Right lung (tissue), 5 donors: Measurements from ENCODE around the gene ANXA2. TPM values are rescaled to one million over a fixed set of nuclear protein-coding genes. Genes with fewer than 3 reads are reported as not detected.

Source experiments
- DNase-seq, 2 donors: peaks; one replicate each; pipeline ENCODE4 v3.0.0-alpha.2; 2013
- polyA plus RNA-seq, 5 donors: library from polyadenylated mRNA; unstranded; fragments of 120-200 nt; gene quantifications; one replicate each; pipeline versions ENCODE4 v1.2.1 to v1.2.3, GENCODE V29; 2013; ENCODE audit warnings: inconsistent platforms in 1 of 5, low replicate concordance in 1 of 5; ENCODE audit not compliant: insufficient read length in 5 of 5, insufficient read depth in 1 of 5

The ANXA2 gene
- polyA plus RNA-seq, 5 donors = 612 to 791 (median 713) TPM

DNA sequence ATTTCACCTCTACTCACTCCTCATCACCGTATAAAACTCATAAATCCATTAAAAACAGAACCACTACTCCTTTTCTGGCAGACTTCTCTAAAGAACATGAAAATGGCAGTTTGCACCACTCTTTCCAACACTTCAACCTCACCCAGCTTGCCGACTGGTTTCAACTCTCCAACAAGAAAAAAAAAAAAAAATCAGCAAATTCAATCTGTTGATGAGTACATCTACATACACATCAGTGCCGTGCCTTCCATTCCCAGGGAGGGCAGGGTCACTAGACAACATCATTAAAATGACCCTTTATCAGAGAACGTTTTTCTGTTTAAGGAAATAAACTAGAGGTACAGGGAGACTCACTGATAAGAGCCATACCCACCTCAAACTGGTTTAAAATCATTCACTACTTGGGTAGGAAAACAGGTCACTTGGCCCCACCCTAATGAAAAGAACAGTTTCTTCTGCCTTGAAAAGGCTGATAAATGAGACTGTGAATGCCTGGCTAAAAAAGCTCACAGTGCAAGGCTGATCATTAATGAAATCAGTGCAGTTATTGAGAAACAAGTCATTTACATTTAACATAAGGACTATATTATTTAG is 6.0 kb downstream of the ANXA2 start:
- no peak for DNase-seq

- DNase-seq = no peak
These were observed 6.8 kb downstream of the ANXA2 start for GRCh38 chr15:60390871-60391501.

GRCh38 chr15:60390231-60390630 is 7.6 kb downstream of the ANXA2 start:
- DNase-seq = no peak

- no peak for DNase-seq
These were observed 8.3 kb downstream of the ANXA2 start for GRCh38 chr15:60389261-60390077.

DNA sequence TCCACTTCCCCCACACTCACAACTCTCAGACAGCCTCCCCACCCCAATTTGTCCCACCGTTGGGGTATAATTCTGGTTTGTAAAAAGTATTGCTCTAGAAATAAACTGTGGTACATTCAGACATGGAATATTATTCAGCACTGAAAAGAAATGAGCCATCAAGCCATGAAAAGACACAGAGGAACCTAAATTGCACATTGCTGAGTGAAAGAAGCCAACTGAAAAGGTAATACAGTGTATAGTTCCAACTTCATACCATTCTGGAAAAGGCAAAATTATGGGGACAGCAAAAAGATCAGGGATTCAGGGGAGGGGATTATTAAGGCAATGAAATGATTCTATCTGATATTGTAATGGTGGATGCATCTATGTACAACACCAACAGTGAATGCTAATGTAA is 10.5 kb downstream of the ANXA2 start:
- DNase-seq = no peak

DNA sequence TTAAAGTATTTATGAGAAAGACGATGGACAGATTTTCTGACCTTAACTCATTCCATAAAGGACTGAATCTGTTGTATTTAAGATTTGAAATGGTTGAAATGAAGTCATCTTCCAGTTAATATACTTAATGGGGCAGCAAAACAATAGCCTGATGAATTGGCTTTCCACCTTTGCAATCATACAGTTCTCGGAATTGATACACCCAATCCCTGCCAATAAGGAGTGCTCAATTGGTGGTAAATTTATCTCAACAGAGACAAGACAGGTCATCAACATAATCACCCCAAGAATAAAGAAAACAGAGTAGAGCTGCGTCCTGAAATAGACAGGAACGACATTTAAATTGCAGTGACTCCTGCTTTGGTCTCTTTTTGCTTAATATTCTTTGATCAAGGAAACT is 11.2 kb downstream of the ANXA2 start:
- no peak for DNase-seq

GRCh38 chr15:60385620-60386552 is 11.9 kb downstream of the ANXA2 start:
- DNase-seq = no peak

DNA sequence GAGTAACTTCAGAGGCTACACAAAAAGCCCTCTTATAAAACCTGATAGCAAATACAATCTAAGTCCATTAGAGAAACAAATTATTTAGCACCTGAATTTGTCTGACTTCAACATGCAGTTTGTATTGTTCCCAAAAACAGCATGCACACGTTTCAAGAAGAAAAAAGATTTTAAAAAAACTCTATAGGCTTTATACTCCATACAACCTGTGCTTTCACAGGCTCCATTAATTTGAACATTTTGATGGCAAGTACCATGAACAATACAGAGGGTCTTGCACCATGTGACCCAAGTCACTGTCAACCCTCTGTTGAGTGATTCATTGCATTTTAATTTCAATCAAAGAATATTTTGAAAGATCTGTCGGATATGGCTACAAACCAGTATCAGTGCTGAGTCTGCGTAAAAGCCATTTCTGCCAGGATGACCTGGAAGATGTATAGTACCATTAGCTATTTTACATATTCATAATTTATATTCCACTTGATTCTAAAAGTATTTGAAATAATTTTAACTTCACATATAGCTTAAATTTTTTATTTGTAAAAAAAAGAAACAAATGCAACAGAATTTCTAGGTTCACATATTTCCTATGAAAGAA is 13.2 kb downstream of the ANXA2 start:
- no peak for DNase-seq

GRCh38 chr15:60384053-60384452 is 13.7 kb downstream of the ANXA2 start:
- no peak for DNase-seq

GRCh38 chr15:60382773-60383674 is 14.8 kb downstream of the ANXA2 start:
- no peak for DNase-seq

- DNase-seq = no peak
These were observed 16.5 kb downstream of the ANXA2 start for GRCh38 chr15:60381148-60381788.

DNA sequence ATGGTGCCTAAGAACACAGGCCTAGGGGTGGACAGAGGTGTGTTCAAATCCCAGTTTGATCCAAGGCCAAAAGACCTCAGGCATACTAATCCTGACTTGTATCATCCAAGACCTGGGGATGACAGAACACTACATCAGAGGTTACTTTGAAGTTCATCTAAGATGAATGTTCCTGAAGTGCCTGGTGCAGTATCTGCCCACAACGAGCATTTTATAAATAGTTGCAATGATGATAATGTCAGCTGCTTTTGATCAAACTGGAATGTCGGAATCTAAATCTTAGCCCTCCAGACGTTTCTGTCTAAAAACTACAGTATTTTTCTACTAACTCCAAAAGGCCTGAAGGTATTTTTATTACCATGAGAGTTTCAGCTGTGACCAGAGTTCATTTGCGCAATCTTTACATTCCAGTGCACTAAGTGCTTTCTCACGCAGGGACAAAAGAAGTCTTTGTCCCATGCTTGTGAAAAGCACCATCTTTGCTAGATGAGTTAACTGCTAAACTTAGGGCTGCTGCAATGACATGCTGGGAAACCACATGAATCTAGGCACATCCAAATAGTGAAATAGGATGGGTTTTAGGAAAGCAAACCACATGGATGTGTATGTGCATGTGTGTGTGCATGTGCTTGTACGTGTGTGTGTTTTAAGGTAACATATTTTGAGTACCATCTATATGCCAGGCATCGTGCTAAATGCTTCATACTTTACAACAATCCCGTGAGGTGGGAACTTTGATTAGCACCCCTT is 18.1 kb downstream of the ANXA2 start:
- DNase-seq = peak in 1 of 2 donors; percentile 57

DNA sequence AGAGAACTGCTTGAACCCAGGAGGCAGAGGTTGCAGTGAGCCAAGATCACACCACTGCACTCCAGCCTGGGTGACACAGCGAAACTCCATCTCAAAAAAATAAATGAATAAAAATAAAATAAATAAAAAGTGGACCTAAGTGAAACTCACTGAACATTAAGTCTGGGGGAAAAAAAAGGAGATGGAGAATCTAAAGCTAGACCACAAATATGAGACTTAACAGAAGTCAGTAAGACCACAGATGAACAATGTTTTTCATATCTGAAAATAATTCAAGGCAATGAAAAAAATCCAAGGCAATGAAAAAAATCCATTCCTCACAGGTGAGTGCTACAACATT is 18.6 kb downstream of the ANXA2 start:
- no peak for DNase-seq

GRCh38 chr15:60376677-60377095 is 21.1 kb downstream of the ANXA2 start:
- DNase-seq = no peak

- DNase-seq = no peak
These were observed 22.5 kb downstream of the ANXA2 start for GRCh38 chr15:60375306-60375705.

DNA sequence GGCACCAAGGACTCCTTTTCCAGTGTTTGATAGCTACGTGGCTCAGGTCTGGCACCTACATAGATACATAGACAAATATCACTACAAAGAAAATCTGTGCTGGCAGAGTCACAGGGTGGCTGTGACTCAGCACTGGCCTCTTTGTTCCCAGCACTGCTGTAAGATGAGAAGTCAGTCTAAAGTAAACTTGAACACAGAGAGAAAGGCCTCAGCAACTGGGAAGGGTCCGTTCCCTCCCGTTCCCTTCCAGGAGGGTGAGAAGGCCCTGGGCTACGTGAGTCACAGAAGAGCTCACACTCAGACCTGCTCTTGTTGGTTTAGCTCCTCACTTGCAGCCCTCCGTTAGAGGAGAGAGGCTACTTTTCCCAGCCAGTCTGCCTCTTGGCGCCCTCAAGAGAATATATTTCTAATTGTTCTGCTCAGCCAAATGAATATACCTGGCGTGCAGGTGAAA is 23.1 kb downstream of the ANXA2 start:
- peak in 1 of 2 donors; percentile 53 for DNase-seq

GRCh38 chr15:60374209-60374608 is 23.6 kb downstream of the ANXA2 start:
- DNase-seq = no peak

GRCh38 chr15:60373745-60374144 is 24.0 kb downstream of the ANXA2 start:
- DNase-seq = no peak

DNA sequence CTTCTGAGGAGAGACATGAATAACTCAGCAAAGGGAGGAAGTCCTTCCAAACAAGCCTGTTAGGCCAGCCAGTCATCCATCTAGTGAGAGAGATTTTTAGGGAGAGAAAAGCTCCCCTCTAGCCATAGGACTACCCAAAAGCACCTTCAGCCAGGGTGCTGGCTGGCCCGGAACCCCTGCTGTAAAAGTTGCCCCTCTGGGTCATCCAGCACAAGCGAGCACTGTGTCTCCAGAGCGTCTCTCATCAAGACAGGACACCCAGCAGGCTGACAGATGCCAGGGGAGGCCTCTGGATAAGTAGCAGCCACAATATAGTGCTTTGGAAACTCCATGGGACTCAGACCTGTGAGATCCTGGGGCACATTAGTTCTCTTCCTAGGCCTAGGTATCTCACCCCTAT is 24.5 kb downstream of the ANXA2 start:
- no peak for DNase-seq
